Measurements from ENCODE around the gene TMTC2. TPM values are rescaled to one million over a fixed set of nuclear protein-coding genes. Genes with fewer than 3 reads are reported as not detected.

TMTC2 gene
- total RNA-seq, 1 experiment from 2014 or later: 1.7 TPM

- CTCF ChIA-PET: no interaction called here
- Mint-ChIP-seq H3K4me1 (ENCODE audit: insufficient read depth, unreplicated experiment) (no peaks in the 10 kb centered on the region), H3K4me3 (ENCODE audit: unreplicated experiment) (no peak overlapping the region), H3K9me3 (ENCODE audit: unreplicated experiment) (no peaks in the 10 kb centered on the region), H3K27ac (ENCODE audit: low read depth, unreplicated experiment) (no peak overlapping the region), H3K27me3 (ENCODE audit: insufficient read depth, unreplicated experiment) (no peaks in the 10 kb centered on the region), H3K36me3 (ENCODE audit: insufficient read depth, unreplicated experiment) (no peaks in the 10 kb centered on the region)
- intact Hi-C loops (cut with micrococcal nuclease): no loop called here
- no TSS peak for BruUV-seq (replicated peaks)
- no peak for DNase-seq (ENCODE audit: unreplicated experiment)
- POLR2A ChIA-PET: no interaction called here
- TF ChIP-seq CTCF (IDR thresholded peaks at IDR 0.05; ENCODE audit: unreplicated experiment): no peak
Observed at GRCh38 chr12:83102499-83102898, 415.8 kb downstream of the TMTC2 start.

GRCh38 chr12:83106873-83107272 lies 420.2 kb downstream of the TMTC2 start:
- intact Hi-C loops (cut with micrococcal nuclease): no loop called here
- POLR2A ChIA-PET: no interaction called here
- H3K36me3 Mint-ChIP-seq (ENCODE audit: insufficient read depth, unreplicated experiment): no peaks in the 10 kb centered on the region
- no peak overlapping the region for H3K4me3 Mint-ChIP-seq (ENCODE audit: unreplicated experiment)
- no peak for TF ChIP-seq CTCF (IDR thresholded peaks at IDR 0.05; ENCODE audit: unreplicated experiment)
- H3K9me3 Mint-ChIP-seq (ENCODE audit: unreplicated experiment): peaks cover 10% of the 10 kb centered on the region
- CTCF ChIA-PET: no interaction called here
- H3K27ac Mint-ChIP-seq (ENCODE audit: low read depth, unreplicated experiment): no peak overlapping the region
- DNase-seq (ENCODE audit: unreplicated experiment): no peak
- no peaks in the 10 kb centered on the region for H3K4me1 Mint-ChIP-seq (ENCODE audit: insufficient read depth, unreplicated experiment)
- no peaks in the 10 kb centered on the region for H3K27me3 Mint-ChIP-seq (ENCODE audit: insufficient read depth, unreplicated experiment)
- BruUV-seq (replicated peaks): no TSS peak

- H3K4me3 Mint-ChIP-seq (ENCODE audit: unreplicated experiment): no peak overlapping the region
- no TSS peak for BruUV-seq (replicated peaks)
- TF ChIP-seq CTCF (IDR thresholded peaks at IDR 0.05; ENCODE audit: unreplicated experiment): no peak
- no peaks in the 10 kb centered on the region for H3K27me3 Mint-ChIP-seq (ENCODE audit: insufficient read depth, unreplicated experiment)
- POLR2A ChIA-PET: no interaction called here
- intact Hi-C loops (cut with micrococcal nuclease): no loop called here
- peaks cover 10% of the 10 kb centered on the region for H3K9me3 Mint-ChIP-seq (ENCODE audit: unreplicated experiment)
- no peaks in the 10 kb centered on the region for H3K36me3 Mint-ChIP-seq (ENCODE audit: insufficient read depth, unreplicated experiment)
- no peak for DNase-seq (ENCODE audit: unreplicated experiment)
- CTCF ChIA-PET: no interaction called here
- no peak overlapping the region for H3K27ac Mint-ChIP-seq (ENCODE audit: low read depth, unreplicated experiment)
- no peaks in the 10 kb centered on the region for H3K4me1 Mint-ChIP-seq (ENCODE audit: insufficient read depth, unreplicated experiment)
Observed at GRCh38 chr12:83110424-83110823, 423.7 kb downstream of the TMTC2 start.

GRCh38 chr12:83113945-83114344 lies 427.2 kb downstream of the TMTC2 start:
- H3K9me3 Mint-ChIP-seq (ENCODE audit: unreplicated experiment): peaks cover 10% of the 10 kb centered on the region
- no TSS peak for BruUV-seq (replicated peaks)
- POLR2A ChIA-PET: no interaction called here
- no peak for TF ChIP-seq CTCF (IDR thresholded peaks at IDR 0.05; ENCODE audit: unreplicated experiment)
- no peaks in the 10 kb centered on the region for H3K36me3 Mint-ChIP-seq (ENCODE audit: insufficient read depth, unreplicated experiment)
- no peak overlapping the region for H3K4me3 Mint-ChIP-seq (ENCODE audit: unreplicated experiment)
- H3K27me3 Mint-ChIP-seq (ENCODE audit: insufficient read depth, unreplicated experiment): no peaks in the 10 kb centered on the region
- CTCF ChIA-PET: interaction anchor here (0.5 kb wide), 1 partner anchor 710 kb away, joined by 4 read pairs; no protein-coding TSS in a partner anchor
- H3K27ac Mint-ChIP-seq (ENCODE audit: low read depth, unreplicated experiment): no peak overlapping the region
- H3K4me1 Mint-ChIP-seq (ENCODE audit: insufficient read depth, unreplicated experiment): no peaks in the 10 kb centered on the region
- intact Hi-C loops (cut with micrococcal nuclease): no loop called here
- DNase-seq (ENCODE audit: unreplicated experiment): no peak
